A673 (cell line): ENCODE measurements around the gene LRRIQ4.

Experiments used
- EZH2 ChIP-seq: fragments of 200-600 bp; sonication (generic); IDR thresholded peaks from 2 replicates; pipeline ENCODE4 v1.6.1; 2017; ENCODE audit warnings: borderline replicate concordance, low read depth, mild to moderate bottlenecking, mixed read lengths, antibody characterized with exemption, low read length; ENCODE audit not compliant: poor library complexity, severe bottlenecking
- TF ChIP-seq, protein P1 (sequence below): fragments of 300-800, 200-600 bp; sonication (generic); conservative IDR thresholded peaks from 2 replicates; pipeline ENCODE4 v1.5.1; 2017; ENCODE audit warnings: low read depth, mild to moderate bottlenecking, antibody characterized with exemption, low read length, moderate library complexity, mixed read lengths

DNA sequence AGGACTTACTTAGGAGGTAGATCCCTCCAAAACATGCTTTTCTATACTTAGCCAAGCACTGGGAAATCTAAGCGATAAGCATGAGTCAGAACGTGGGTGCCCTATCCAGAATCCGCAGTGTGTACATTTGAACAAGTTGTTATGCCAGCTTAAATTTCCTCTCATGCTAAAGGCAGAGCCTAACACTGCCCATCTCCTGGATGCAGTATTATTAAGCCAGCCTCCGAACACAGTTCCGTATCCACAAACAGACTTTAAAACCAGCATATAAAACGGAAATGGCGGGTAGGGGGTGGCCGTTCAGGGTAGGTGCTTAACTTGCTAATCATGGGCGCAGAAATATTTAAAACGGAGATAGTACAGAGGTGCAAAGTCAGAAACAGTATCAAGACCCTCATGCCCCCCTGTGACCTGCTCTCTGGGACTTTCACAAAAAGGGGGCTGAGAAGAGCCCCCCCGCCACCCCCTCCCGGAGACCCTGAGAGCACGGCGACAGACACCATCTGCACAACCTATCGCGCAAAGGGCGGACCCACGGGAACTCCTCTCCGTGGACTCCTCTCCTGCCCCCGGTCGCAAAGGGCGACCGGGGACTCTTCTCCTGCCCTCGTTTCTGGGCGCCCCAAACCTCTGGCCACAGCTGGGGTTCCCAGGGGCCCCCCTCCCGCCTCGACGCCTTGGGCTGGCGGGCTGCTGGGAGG lies 889 bp upstream of the LRRIQ4 start:
- TF ChIP-seq, protein P1, sequence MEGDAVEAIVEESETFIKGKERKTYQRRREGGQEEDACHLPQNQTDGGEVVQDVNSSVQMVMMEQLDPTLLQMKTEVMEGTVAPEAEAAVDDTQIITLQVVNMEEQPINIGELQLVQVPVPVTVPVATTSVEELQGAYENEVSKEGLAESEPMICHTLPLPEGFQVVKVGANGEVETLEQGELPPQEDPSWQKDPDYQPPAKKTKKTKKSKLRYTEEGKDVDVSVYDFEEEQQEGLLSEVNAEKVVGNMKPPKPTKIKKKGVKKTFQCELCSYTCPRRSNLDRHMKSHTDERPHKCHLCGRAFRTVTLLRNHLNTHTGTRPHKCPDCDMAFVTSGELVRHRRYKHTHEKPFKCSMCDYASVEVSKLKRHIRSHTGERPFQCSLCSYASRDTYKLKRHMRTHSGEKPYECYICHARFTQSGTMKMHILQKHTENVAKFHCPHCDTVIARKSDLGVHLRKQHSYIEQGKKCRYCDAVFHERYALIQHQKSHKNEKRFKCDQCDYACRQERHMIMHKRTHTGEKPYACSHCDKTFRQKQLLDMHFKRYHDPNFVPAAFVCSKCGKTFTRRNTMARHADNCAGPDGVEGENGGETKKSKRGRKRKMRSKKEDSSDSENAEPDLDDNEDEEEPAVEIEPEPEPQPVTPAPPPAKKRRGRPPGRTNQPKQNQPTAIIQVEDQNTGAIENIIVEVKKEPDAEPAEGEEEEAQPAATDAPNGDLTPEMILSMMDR = no peak
- no peak for TF ChIP-seq EZH2
